Lung (tissue), 12 donors: ENCODE data around the gene EME2. TPM values are rescaled to one million over a fixed set of nuclear protein-coding genes. Genes with fewer than 3 reads are reported as not detected.

Experiments
- ATAC-seq: fragments of 200-7000 bp; cut with Tn5 transposase; one replicate; pipeline ENCODE4 v1.9.1; 2020; ENCODE audit warnings: moderate number of reproducible peaks; ENCODE audit not compliant: insufficient read depth, low FRiP score
- DNase-seq, 3 donors: peaks; one replicate each; pipeline ENCODE4 v3.0.0-alpha.2; 2013 to 2017
- H3K27ac ChIP-seq, 2 donors: one replicate each; pipeline ENCODE4 v1.5.1; 2013; ENCODE audit warnings: mild to moderate bottlenecking in 2 of 2, moderate library complexity in 2 of 2, control low read depth in 1 of 2, inconsistent platforms in 1 of 2, low read depth in 1 of 2, low read length in 1 of 2
- H3K27me3 ChIP-seq, 3 donors: one replicate each; pipeline ENCODE4 v1.5.1; 2013; ENCODE audit warnings: low read length in 2 of 3; ENCODE audit not compliant: control insufficient read depth in 3 of 3, insufficient read depth in 3 of 3
- H3K36me3 ChIP-seq, 4 donors: one replicate each; pipeline ENCODE4 v1.5.1; 2013; ENCODE audit warnings: low read length in 4 of 4, mild to moderate bottlenecking in 1 of 4, moderate library complexity in 1 of 4; ENCODE audit not compliant: control insufficient read depth in 4 of 4, insufficient read depth in 4 of 4
- H3K4me1 ChIP-seq, 5 donors: one replicate each; pipeline ENCODE4 v1.5.1; 2013; ENCODE audit warnings: low read length in 5 of 5, mild to moderate bottlenecking in 2 of 5, moderate library complexity in 1 of 5; ENCODE audit not compliant: control insufficient read depth in 5 of 5, insufficient read depth in 5 of 5
- H3K4me3 ChIP-seq: one replicate; pipeline ENCODE4 v1.5.1; 2013; ENCODE audit warnings: mild to moderate bottlenecking, control low read depth, moderate library complexity
- H3K9ac ChIP-seq, 2 donors: one replicate each; pipeline ENCODE4 v1.5.1; 2013; ENCODE audit warnings: low read length in 2 of 2, control low read depth in 1 of 2; ENCODE audit not compliant: insufficient read depth in 1 of 2
- H3K9me3 ChIP-seq, 4 donors: one replicate each; pipeline ENCODE4 v1.5.1; 2013; ENCODE audit warnings: low read length in 3 of 4, mild to moderate bottlenecking in 1 of 4, moderate library complexity in 1 of 4; ENCODE audit not compliant: control insufficient read depth in 4 of 4, insufficient read depth in 3 of 4
- WGBS, 2 donors: extraction: QIAGEN DNeasy Blood & Tissue Kit; methylation state at CpG; one replicate each; pipeline ENCODE4 v1.1.7; 2013; 5-methylcytosine and 5-hydroxymethylcytosine counted together
- polyA plus RNA-seq, 2 donors: library from polyadenylated mRNA; stranded (reverse); fragments of 200-250 nt; gene quantifications; one replicate each; pipeline ENCODE4 v1.2.1, GENCODE V29; 2013
- total RNA-seq, 2 donors: library from RNA; depleted of rRNA in 1 of 2; stranded (reverse); fragments of >200 nt in 1 of 2; gene quantifications; one replicate each; pipeline ENCODE4 v1.2.1, GENCODE V29; 2014 to 2021
- TF ChIP-seq, protein P1 (sequence below): IDR thresholded peaks from 2 replicates; pipeline ENCODE4 v1.5.1; 2012; ENCODE audit warnings: mild to moderate bottlenecking; ENCODE audit errors: control extremely low read depth, extremely low read depth
- donor health status: control.
- donor health status: control.
- donor health status: Bipolar disorder and iron deficiency.
- donor health status: healthy.
- donor health status: DM: yes; HTN: yes; CAD: no.

EME2 gene
- total and polyA plus RNA-seq, 4 donors = 8.6 to 30.2 (median 9.8) TPM

DNA sequence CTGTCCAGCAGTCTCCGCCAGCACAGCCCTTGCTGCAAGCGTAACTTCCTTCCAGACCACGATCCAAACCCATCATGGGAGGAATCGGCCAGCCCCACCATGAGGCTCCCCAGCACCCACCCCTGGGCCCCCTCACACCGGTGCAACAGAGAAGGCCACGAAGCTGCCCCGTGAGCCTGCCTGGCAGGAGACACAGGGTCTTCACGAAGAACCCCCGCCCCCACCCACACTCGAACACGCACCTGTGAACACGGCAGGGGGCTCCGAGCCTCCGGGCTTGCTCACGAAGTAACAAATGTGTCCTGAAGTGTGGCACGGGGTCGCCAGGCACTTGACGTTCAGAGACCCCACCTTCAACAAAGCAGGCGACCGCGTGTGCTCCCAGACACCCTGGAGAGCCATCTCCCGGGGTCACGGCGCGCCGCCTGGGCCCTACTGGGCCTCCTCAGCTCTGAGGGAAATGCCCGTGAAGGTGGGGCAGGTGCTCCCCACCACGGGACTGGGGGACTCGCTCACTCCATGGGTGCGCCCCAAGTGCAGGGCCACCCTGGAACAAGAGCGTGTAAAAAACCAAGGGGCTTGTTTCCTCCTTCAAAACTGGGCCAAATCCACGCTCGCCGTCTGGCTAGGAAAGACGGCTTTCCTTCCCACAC is 46.4 kb downstream of the EME2 start:
- ATAC-seq (no peak), DNase-seq (no peak)
- Histone ChIP-seq H3K9me3 (no peaks in the 10 kb centered on the region), H3K4me3 (no peak overlapping the region), H3K4me1 (no peaks in the 10 kb centered on the region), H3K9ac (no peak overlapping the region), H3K36me3 (peaks cover 0 to 58% (median 10%) of the 10 kb centered on the region in 4 donors), H3K27ac (no peak overlapping the region), H3K27me3 (no peaks in the 10 kb centered on the region)
- TF ChIP-seq, protein P1, sequence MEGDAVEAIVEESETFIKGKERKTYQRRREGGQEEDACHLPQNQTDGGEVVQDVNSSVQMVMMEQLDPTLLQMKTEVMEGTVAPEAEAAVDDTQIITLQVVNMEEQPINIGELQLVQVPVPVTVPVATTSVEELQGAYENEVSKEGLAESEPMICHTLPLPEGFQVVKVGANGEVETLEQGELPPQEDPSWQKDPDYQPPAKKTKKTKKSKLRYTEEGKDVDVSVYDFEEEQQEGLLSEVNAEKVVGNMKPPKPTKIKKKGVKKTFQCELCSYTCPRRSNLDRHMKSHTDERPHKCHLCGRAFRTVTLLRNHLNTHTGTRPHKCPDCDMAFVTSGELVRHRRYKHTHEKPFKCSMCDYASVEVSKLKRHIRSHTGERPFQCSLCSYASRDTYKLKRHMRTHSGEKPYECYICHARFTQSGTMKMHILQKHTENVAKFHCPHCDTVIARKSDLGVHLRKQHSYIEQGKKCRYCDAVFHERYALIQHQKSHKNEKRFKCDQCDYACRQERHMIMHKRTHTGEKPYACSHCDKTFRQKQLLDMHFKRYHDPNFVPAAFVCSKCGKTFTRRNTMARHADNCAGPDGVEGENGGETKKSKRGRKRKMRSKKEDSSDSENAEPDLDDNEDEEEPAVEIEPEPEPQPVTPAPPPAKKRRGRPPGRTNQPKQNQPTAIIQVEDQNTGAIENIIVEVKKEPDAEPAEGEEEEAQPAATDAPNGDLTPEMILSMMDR = no peak
- WGBS, 2 donors = 96% methylated on average over 35 of the region's 35 CpGs

DNA sequence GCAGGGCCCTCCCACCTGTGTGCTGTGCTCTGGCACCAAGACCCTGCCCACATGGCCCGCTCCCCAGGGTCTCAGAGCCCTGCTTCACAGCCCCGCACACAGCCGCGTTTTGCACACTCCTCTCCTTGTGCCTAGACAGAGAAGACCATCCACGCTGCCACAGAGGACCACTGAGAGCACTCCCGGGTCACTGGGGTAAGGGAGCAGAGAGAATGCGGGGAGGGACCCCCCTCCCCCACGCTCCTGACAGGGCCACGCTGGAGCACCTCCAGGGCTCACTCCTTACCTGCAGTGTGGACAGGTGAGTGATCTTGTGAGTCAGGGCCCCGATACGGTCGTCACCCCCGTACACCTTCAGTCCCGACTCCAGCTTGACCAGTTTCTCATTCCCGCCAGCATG is 47.0 kb downstream of the EME2 start:
- no peak for ATAC-seq

DNA sequence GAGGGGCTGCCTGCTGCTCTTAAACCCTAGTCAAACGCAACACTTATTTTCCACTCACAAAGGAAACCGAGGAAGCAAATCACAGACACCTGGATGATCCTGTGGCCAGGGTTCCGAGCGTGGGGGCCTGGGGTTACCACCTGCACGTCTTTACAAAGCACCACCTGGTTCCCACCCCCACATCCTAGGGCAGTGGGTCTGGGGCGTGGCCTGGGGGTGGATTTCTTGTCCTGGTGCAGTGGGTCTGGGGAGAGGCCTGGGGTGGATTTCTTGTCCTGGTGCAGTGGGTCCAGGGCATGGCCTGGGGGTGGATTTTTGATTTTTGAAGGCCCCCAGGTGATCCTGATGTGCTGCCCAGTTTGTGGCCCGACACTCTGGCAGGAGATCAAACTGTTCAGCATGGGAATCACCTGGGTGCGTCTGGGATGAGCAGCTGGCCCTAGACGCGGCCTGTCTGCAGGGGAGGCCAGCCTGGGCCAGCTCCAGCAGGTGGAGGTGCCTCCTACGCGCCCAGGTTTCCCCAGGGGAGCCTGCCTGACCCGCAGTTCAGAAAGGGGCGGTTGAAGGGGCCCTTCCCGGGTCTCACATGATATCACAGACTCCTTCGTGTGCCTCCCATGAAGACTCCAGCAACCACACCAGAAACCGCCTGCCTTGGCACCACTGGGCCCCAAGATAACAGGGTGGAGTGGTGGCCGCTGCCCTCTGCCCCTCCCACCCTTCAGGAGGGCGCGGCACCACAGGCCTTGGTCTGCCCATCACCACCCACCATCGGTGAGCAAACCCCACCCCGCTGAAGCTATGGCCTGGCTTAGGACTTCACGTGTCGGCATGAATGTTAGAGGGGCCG is 47.7 kb downstream of the EME2 start:
- H3K36me3 ChIP-seq = peaks cover 0 to 56% (median 8%) of the 10 kb centered on the region in 4 donors
- H3K4me1 ChIP-seq = peaks cover 0 to 4% (median 1%) of the 10 kb centered on the region in 5 donors
- no peaks in the 10 kb centered on the region for H3K27me3 ChIP-seq
- ATAC-seq = no peak
- H3K4me3 ChIP-seq = no peak overlapping the region
- TF ChIP-seq, protein P1 = no peak
- no peak overlapping the region for H3K27ac ChIP-seq
- no peaks in the 10 kb centered on the region for H3K9me3 ChIP-seq
- 93 to 94% methylated on average over 25 of the region's 25 CpGs for WGBS, 2 donors
- no peak for DNase-seq
- no peak overlapping the region for H3K9ac ChIP-seq

More for the DNA sequence above, 47.0 kb downstream of the EME2 start:
- H3K27me3 ChIP-seq = no peaks in the 10 kb centered on the region
- peaks cover 0 to 58% (median 10%) of the 10 kb centered on the region in 4 donors for H3K36me3 ChIP-seq
- no peak for DNase-seq
- H3K4me1 ChIP-seq = peaks cover 0 to 4% (median 0%) of the 10 kb centered on the region in 5 donors
- WGBS, 2 donors = 95% methylated on average over 15 of the region's 15 CpGs
- no peak overlapping the region for H3K9ac ChIP-seq
- no peak overlapping the region for H3K4me3 ChIP-seq
- TF ChIP-seq, protein P1 = no peak
- no peaks in the 10 kb centered on the region for H3K9me3 ChIP-seq
- no peak overlapping the region for H3K27ac ChIP-seq
